Sciatic nerve (tissue), 2 donors: Measurements from ENCODE around the gene TRMT61A. TPM values are rescaled to one million over a fixed set of nuclear protein-coding genes. Genes with fewer than 3 reads are reported as not detected.

ENCODE experiments used
- ATAC-seq: fragments of 200-7000 bp; cut with Tn5 transposase; one replicate; pipeline ENCODE4 v1.9.1; 2020; ENCODE audit warnings: mild to moderate bottlenecking, moderate library complexity
- DNase-seq: peaks from one replicate; pipeline ENCODE4 v3.0.0-alpha.2; 2020; ENCODE audit warnings: low spot score
- intact Hi-C: fragments of 100-400 bp; cut with DNase I; formaldehyde crosslinking; loops from one replicate; pipeline ENCODE4 v1.14.2; 2022
- total RNA-seq: library from RNA; stranded (reverse); fragmentation: NEBNext Ultra II Directional; extraction: Animal tissue kit (Norgen Biotek cat#: 25700); gene quantifications from one replicate; pipeline ENCODE4 v1.2.1, GENCODE V29; 2021
- donor health status: DM: no; HTN: no; CAD: no.
- donor health status: DM: no; HTN: no; CAD: no.

Gene TRMT61A
- 12.4 TPM for total RNA-seq

GRCh38 chr14:103528587-103529382 lies at the start of gene TRMT61A:
Gene TRMT61A, plus strand, starts transcription at chr14:103529196. Its CDS starts 783 bp downstream, at chr14:103529979.
- intact Hi-C loops, result no loop called here
- DNase-seq (peak; percentile 93), ATAC-seq (peak; percentile 93)

GRCh38 chr14:103480595-103480994 lies 48.4 kb upstream of the TRMT61A start:
- DNase-seq (no peak), ATAC-seq (no peak)
- intact Hi-C loops, result no loop called here

DNA sequence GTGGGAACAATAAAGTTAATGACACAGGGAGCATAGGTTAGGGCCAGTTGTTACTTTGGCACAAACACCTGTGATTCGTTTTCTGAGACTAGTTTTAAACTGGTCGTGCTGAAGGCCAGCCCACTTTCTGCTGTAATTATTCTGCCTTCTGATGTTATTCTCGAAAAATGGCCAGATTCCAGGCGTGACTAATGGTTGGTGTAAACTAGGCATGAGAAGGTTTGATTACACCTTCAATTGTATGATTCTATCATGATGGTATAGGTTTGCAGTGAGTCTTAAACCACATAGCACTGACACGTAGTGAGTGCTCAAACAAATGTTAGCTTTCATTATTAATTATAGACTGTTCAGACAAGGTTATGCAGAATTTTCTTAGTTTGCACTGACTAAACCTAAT lies 45.4 kb upstream of the TRMT61A start:
- intact Hi-C loops, result no loop called here
- DNase-seq (no peak), ATAC-seq (no peak)

GRCh38 chr14:103485504-103485903 lies 43.5 kb upstream of the TRMT61A start:
- intact Hi-C loops, result no loop called here
- no peak for DNase-seq
- no peak for ATAC-seq

DNA sequence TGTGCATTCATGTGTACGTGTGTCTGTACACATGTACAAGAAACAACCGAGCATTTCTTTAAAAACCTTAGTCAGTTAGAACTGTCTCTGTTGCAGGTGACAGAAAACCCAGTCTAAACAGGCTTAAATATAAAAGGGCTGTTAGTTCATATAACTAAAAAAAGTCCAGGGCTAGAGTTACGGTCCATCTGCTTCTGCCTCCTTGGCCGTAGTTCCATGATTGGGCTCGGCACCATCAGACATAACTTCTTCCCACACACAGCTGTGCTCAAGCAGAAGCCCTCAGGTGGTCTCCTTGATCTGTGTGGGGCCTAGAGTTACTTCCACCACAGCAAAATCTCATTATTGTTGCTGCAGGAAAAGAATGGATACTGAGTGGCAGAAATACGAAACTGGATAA lies 40.9 kb upstream of the TRMT61A start:
- no peak for DNase-seq
- no peak for ATAC-seq

DNA sequence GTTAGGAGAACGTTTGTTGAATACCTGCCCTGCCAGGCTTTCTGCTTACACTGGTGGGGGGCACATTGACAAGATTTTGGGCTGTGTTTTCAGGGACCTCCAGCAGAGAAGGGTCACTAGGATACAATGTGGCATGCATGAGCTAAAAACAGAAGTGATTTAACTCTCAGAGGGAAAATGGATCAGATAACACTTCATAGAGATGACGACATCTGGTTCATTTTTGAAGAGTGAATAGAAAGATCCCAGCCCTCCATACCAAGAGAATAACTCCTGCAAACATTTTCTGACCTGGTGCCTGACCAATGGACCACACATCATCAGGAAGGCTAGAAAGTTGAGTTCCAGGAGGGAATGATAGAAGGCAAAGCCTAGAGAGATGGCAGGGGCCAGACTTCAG lies 40.0 kb upstream of the TRMT61A start:
- DNase-seq (no peak), ATAC-seq (no peak)
- intact Hi-C loops, result no loop called here

More for the DNA sequence above, 40.9 kb upstream of the TRMT61A start:
- intact Hi-C loops, result no loop called here

DNA sequence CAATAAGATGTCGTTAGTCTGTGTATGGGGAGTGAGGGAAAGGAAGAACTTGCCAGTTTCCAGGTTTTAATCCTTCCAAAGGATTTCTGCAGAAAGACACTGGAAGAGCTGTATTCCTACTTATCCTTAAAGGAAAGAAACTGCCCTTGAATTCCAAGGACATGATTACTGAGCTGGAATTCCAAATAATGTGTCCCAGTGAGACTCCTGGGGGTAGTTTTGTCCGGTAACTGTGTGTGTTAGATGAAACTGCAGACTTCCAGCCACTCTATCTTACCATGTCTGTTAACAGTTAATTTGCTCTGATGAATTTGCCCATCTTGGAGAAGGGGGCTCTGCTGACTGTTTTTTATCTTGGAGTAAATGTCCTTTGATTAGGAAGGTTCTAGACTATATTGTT lies 39.4 kb upstream of the TRMT61A start:
- ATAC-seq (no peak), DNase-seq (no peak)
- intact Hi-C loops, result no loop called here

DNA sequence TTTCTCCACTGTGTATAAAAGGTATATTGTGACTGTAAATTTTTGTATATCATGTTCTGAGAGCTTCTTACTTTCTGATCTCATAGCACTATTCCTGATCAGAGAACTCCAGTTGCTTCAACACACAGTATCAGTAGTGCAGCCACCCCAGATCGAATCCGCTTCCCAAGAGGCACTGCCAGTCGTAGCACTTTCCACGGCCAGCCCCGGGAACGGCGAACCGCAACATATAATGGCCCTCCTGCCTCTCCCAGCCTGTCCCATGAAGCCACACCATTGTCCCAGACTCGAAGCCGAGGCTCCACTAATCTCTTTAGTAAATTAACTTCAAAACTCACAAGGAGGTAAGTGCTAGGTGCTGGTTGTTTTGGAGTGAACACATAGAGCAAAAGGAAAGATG lies 37.3 kb upstream of the TRMT61A start:
- DNase-seq, result no peak
- intact Hi-C loops, result no loop called here
- no peak for ATAC-seq

DNA sequence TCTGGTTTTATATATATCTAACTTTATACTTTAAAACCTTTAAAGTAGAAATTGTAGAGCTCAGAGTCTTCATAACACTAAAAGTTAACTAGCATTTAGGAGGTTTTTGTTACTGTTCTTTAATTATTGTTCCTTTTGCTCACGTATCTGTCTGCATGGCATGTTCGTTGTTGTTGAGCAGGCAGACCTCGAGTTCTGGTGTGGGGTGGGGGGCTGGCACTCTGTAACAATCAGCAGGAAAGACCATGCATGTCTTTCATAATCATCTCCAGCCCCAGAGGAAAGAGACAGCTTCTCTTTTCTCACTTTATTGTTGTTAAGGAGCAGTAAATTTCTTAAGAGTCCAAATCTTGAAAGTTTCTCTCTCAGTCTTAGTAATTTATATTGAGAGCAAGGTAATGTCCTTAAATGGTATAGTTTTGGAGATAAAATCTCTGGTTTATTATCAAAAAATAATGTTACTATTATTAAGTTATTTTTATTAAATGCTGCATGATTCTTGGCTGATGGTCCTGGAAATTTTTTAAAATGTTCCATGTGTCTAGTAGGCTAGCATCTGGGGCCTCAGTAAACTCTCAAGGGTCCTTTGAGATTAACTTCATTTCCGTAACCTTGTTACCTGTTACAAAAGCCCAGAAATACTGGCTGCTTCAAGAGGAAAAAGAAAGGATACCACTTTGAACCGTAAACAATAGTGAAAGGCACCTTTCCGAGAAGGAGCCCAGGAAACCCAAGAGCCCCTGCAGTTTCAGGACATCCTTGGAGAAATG lies 36.7 kb upstream of the TRMT61A start:
- intact Hi-C loops, result no loop called here
- DNase-seq (no peak), ATAC-seq (no peak)

DNA sequence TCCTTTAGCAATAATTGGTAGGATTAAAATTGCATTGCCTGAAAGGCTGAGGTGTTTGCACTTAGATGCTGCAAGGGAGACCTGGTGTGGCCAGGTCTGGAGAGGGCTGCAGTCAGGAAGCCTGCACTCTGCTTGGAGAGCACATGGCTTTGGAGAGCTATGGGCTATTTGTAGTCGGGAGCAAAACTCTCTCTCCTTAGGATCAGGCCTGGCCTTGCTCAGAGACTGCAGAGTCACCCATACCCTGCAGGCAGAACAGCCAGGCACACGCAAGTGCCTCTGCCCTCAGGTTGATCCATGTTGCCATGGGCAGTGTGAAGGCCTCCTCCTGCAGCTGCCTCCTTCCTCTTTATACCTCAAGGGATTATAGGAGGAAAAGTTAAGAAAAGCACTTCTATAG lies 33.1 kb upstream of the TRMT61A start:
- no peak for ATAC-seq
- intact Hi-C loops, result no loop called here
- no peak for DNase-seq

- ATAC-seq, result no peak
- DNase-seq, result no peak
- intact Hi-C loops, result no loop called here
These were observed 32.2 kb upstream of the TRMT61A start for GRCh38 chr14:103496776-103497175.

- DNase-seq (peak; percentile 42), ATAC-seq (no peak)
- intact Hi-C loops, result loop anchor here (5.0 kb wide), 1 partner anchor 48 kb away; no protein-coding TSS in a partner anchor
These were observed 29.3 kb upstream of the TRMT61A start for GRCh38 chr14:103499709-103500108.

DNA sequence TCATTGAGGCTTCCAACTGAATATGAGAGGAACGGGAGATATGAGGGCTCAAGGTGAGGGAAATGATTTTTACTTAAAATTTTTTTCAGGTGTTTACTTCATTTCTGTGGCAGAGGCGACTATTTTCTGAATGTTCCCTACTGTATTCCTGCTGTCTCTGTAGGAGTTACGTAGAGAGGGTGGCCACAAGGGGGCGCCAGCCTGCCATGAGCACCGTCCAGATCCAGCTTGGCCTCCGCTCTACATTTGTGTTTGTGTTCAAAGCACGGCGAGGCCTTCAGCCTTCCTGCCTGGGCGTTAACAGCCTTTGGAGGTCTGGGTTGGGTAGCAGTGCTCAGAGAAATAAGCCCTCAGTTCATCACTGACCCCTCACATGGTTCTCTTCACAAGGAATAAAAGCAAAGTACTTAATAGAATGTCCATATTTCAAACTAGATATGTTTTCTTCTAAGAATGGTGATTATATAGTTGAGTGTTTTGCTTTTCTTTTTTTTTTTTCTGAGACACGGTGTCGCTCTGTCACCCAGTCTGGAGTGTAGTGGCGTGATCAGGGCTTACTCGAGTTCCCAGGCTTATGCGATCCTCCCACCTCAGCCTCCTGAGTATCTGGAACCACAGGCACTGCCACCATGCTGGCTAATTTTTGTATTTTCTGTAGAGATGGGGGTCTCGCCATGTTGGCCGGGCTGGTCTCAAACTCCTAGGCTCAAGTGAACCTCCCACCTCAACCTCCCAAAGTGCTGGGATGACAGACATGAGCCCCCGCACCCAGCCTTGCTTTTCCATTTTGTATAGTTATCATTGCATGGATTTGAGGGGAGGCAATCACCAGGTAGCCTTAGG lies 28.6 kb upstream of the TRMT61A start:
- intact Hi-C loops, result loop anchor here (5.0 kb wide), 1 partner anchor 47 kb away; no protein-coding TSS in a partner anchor
- ATAC-seq (peak; percentile 96), DNase-seq (peak; percentile 94)

DNA sequence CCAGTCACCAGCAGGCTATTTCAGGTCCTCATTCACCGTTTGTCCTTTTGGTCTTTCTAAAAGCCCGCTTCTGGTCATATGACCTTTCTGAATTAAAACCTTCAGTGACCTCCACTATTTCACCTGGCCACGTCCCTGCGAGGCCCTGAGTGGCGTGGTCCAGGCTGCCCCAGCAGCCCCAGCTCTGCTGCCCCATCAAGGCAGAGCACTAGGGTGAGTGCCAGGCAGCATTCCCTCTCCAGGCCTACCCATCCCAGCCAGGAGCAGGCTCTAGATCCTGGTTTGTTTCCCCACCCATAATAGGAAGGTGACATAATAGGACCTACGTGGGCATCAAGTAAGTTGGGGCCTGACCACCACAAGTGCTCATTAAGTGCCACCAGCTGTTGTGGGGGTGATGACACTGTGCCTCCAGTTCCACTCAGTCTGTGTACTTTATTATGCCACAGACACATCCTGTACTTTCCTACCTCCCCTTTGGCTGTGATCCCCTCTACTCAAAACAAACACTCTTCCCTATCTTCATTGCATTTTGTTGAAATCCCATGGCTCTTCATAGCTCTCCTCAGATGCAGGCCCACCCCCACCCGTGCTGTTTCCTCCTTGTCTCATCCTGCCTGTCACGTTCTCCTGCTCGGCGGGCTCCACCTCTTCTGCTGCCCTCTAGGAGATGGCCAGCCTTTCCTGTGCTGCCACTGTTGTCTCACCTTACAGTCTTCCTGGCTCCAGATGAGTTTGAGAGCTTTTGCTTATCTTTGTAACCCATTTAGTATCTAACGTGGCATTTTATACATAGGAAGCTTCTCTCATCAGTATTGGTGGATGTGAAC lies 27.7 kb upstream of the TRMT61A start:
- intact Hi-C loops, result loop anchor here (5.0 kb wide), 1 partner anchor 46 kb away; no protein-coding TSS in a partner anchor
- ATAC-seq, result no peak
- no peak for DNase-seq

- ATAC-seq, result no peak
- intact Hi-C loops, result loop anchor here (5.0 kb wide), 1 partner anchor 45 kb away; no protein-coding TSS in a partner anchor
- DNase-seq, result peak; percentile 15
These were observed 26.9 kb upstream of the TRMT61A start for GRCh38 chr14:103501921-103502669.

DNA sequence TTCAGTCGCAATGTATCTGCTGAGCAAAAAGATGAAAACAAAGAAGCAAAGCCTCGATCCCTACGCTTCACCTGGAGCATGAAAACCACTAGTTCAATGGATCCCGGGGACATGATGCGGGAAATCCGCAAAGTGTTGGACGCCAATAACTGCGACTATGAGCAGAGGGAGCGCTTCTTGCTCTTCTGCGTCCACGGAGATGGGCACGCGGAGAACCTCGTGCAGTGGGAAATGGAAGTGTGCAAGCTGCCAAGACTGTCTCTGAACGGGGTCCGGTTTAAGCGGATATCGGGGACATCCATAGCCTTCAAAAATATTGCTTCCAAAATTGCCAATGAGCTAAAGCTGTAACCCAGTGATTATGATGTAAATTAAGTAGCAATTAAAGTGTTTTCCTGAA lies 26.1 kb upstream of the TRMT61A start:
- ATAC-seq (no peak), DNase-seq (peak; percentile 45)
- intact Hi-C loops, result loop anchor here (5.0 kb wide), 1 partner anchor 44 kb away; no protein-coding TSS in a partner anchor

- ATAC-seq (no peak), DNase-seq (peak; percentile 52)
- intact Hi-C loops, result loop anchor here (5.0 kb wide), 1 partner anchor 44 kb away; no protein-coding TSS in a partner anchor
These were observed 25.7 kb upstream of the TRMT61A start for GRCh38 chr14:103503296-103503695.
